Measurements from ENCODE around the gene MFSD8. TPM values are rescaled to one million over a fixed set of nuclear protein-coding genes. Genes with fewer than 3 reads are reported as not detected.
A peak's percentile ranks its signal among the peaks of the same experiment; 100 is the strongest.
"Not testable (repeated sequence)": the region's sequence is repeated elsewhere in the genome, so short reads cannot be mapped to it uniquely, and the experiment has no call there.

MFSD8 gene
- 10 to 100 TPM; 19.4 to 43.5 (median 26.1) TPM for polyA plus RNA-seq (ENCODE audit: insufficient read length in 4 of 4)

- DNase-seq (ENCODE audit: low read depth in 4 of 4, low spot score in 2 of 4) = peak; percentile 89 to 95 (median 94)
These were observed at the start of gene MFSD8, which contains the start of gene ABHD18 for GRCh38 chr4:127965062-127965802. MFSD8 (minus strand) TSS chr4:127965173; CDS start chr4:127965133, 40 bp downstream. ABHD18 (plus strand) TSS chr4:127965406; CDS start chr4:127982956, 17,550 bp downstream.

GRCh38 chr4:128009428-128009827, 44.5 kb upstream of the MFSD8 start:
- DNase-seq (ENCODE audit: low read depth in 4 of 4, low spot score in 2 of 4) = no peak

- DNase-seq (ENCODE audit: low read depth in 4 of 4, low spot score in 2 of 4) = no peak
These were observed 41.6 kb upstream of the MFSD8 start for GRCh38 chr4:128006592-128006991.

GRCh38 chr4:127997534-127998388, 32.8 kb upstream of the MFSD8 start:
- no peak for DNase-seq (ENCODE audit: low read depth in 4 of 4, low spot score in 2 of 4)

GRCh38 chr4:127996521-127996920, 31.5 kb upstream of the MFSD8 start:
- not testable (repeated sequence) for DNase-seq (ENCODE audit: low read depth in 4 of 4, low spot score in 2 of 4)

GRCh38 chr4:127995776-127996175, 30.8 kb upstream of the MFSD8 start:
- no peak for DNase-seq (ENCODE audit: low read depth in 4 of 4, low spot score in 2 of 4)

- no peak for DNase-seq (ENCODE audit: low read depth in 4 of 4, low spot score in 2 of 4)
These were observed 28.2 kb upstream of the MFSD8 start for GRCh38 chr4:127993151-127993550.

- DNase-seq (ENCODE audit: low read depth in 4 of 4, low spot score in 2 of 4) = no peak
These were observed 23.7 kb upstream of the MFSD8 start for GRCh38 chr4:127988638-127989037.

- DNase-seq (ENCODE audit: low read depth in 4 of 4, low spot score in 2 of 4) = no peak
These were observed 21.0 kb upstream of the MFSD8 start for GRCh38 chr4:127985989-127986388.

- DNase-seq (ENCODE audit: low read depth in 4 of 4, low spot score in 2 of 4) = no peak
These were observed 17.5 kb upstream of the MFSD8 start for GRCh38 chr4:127982445-127982844.

GRCh38 chr4:127978930-127979329, 14.0 kb upstream of the MFSD8 start:
- DNase-seq (ENCODE audit: low read depth in 4 of 4, low spot score in 2 of 4) = no peak

- no peak for DNase-seq (ENCODE audit: low read depth in 4 of 4, low spot score in 2 of 4)
These were observed 10.3 kb upstream of the MFSD8 start for GRCh38 chr4:127975121-127975770.

- DNase-seq (ENCODE audit: low read depth in 4 of 4, low spot score in 2 of 4) = not testable (repeated sequence)
These were observed 6.0 kb upstream of the MFSD8 start for GRCh38 chr4:127970925-127971324.

GRCh38 chr4:127968586-127968985, 3.6 kb upstream of the MFSD8 start:
- DNase-seq (ENCODE audit: low read depth in 4 of 4, low spot score in 2 of 4) = no peak

GRCh38 chr4:127967141-127967775, 2.3 kb upstream of the MFSD8 start:
- DNase-seq (ENCODE audit: low read depth in 4 of 4, low spot score in 2 of 4) = no peak

GRCh38 chr4:127965803-127966175, 816 bp upstream of the MFSD8 start:
- DNase-seq (ENCODE audit: low read depth in 4 of 4, low spot score in 2 of 4) = peak in 3 of 4 donors; percentile 32 to 41 (median 34)

- not testable (repeated sequence) for DNase-seq (ENCODE audit: low read depth in 4 of 4, low spot score in 2 of 4)
These were observed 429 bp downstream of the MFSD8 start for GRCh38 chr4:127964426-127965061.

GRCh38 chr4:127963633-127964398, 1.2 kb downstream of the MFSD8 start:
- not testable (repeated sequence) for DNase-seq (ENCODE audit: low read depth in 4 of 4, low spot score in 2 of 4)

GRCh38 chr4:127959794-127960193, 5.2 kb downstream of the MFSD8 start:
- DNase-seq (ENCODE audit: low read depth in 4 of 4, low spot score in 2 of 4) = no peak

Data from left renal cortex interstitium (tissue), 4 donors.